ENCODE results near the gene BTK.
"Not testable (repeated sequence)": the region's sequence is repeated elsewhere in the genome, so short reads cannot be mapped to it uniquely, and the experiment has no call there.

Gene BTK

GRCh38 chrX:101334310-101334709 lies 51.7 kb downstream of the BTK start:
- not testable (repeated sequence) for DNase-seq

- DNase-seq, result not testable (repeated sequence)
These were observed 59.4 kb downstream of the BTK start for GRCh38 chrX:101326600-101326999.

DNA sequence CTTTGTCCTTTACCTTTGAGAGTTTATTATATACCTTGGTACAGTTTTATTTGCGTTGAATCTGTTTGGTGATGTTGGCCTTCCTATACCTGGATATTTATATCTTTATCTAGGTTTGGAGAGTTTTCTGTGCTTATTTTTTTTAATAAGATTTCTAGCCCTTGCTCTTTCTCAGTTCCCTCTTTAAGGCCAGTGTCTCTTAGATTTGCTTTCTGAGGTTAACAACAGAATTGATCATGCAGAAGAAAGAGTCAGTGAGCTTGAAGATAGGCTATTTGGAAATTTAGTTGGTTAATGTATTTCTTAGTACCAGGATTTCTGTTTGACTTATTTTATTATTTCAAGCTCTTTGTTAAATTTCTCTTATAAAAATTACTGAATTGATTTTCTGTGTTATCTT lies 82.2 kb downstream of the BTK start:
- DNase-seq, result no peak
